WTC11 (cell line): ENCODE results near the gene UTP20. TPM values are rescaled to one million over a fixed set of nuclear protein-coding genes. Genes with fewer than 3 reads are reported as not detected.

Experiments
- ATAC-seq: fragments of 200-7000 bp; cut with Tn5 transposase; 2 replicates; pipeline ENCODE4 v1.10.0; 2021; ENCODE audit warnings: mild to moderate bottlenecking, moderate library complexity
- CTCF ChIA-PET: fragments of 300-600 bp; sonication (Branson Sonifier 250); formaldehyde crosslinking; loops from one replicate; lab custom pipeline; 2021; ENCODE audit warnings: antibody characterized with exemption; lab: Charles Lee
- POLR2A ChIA-PET: fragments of 350-600 bp; sonication (Branson Sonifier 250); formaldehyde crosslinking; loops from one replicate; lab custom pipeline; 2021; ENCODE audit warnings: antibody characterized with exemption; lab: Charles Lee
- DNase-seq: peaks from one replicate; pipeline ENCODE4 v3.0.0; 2021; ENCODE audit warnings: low spot score
- H3K27ac Mint-ChIP-seq: 2 replicates; pipeline ENCODE4 v1.8.0; 2021; ENCODE audit warnings: mixed read lengths
- H3K27me3 Mint-ChIP-seq: 2 replicates; pipeline ENCODE4 v1.8.0; 2021; ENCODE audit warnings: low read depth, mild to moderate bottlenecking, moderate library complexity, mixed read lengths
- H3K36me3 Mint-ChIP-seq: 2 replicates; pipeline ENCODE4 v1.8.0; 2021; ENCODE audit warnings: mixed read lengths
- H3K4me1 Mint-ChIP-seq: 2 replicates; pipeline ENCODE4 v1.8.0; 2022; ENCODE audit warnings: mixed read lengths
- H3K4me3 Mint-ChIP-seq: 2 replicates; pipeline ENCODE4 v1.8.0; 2021; ENCODE audit warnings: mild to moderate bottlenecking, moderate library complexity, mixed read lengths
- H3K9me3 Mint-ChIP-seq: 2 replicates; pipeline ENCODE4 v1.8.0; 2021; ENCODE audit warnings: mixed read lengths
- AFF4 ChIP-seq: sonication (generic); formaldehyde crosslinking; IDR thresholded peaks from 2 replicates; pipeline ENCODE4 v1.8.1; 2023; ENCODE audit warnings: mild to moderate bottlenecking, missing genetic modification reagents, borderline replicate concordance
- CBFB ChIP-seq: sonication (generic); formaldehyde crosslinking; IDR thresholded peaks from 2 replicates; pipeline ENCODE4 v1.8.1; 2022; ENCODE audit warnings: mild to moderate bottlenecking, low read depth, missing genetic modification reagents
- CREM ChIP-seq: sonication (generic); formaldehyde crosslinking; IDR thresholded peaks from 2 replicates; pipeline ENCODE4 v1.8.1; 2022; ENCODE audit warnings: mild to moderate bottlenecking, missing genetic modification reagents, moderate library complexity
- E2F5 ChIP-seq: sonication (generic); formaldehyde crosslinking; IDR thresholded peaks from 2 replicates; pipeline ENCODE4 v1.8.1; 2022; ENCODE audit warnings: mild to moderate bottlenecking, moderate library complexity, missing genetic modification reagents
- ESRRA ChIP-seq: sonication (generic); formaldehyde crosslinking; IDR thresholded peaks from 2 replicates; pipeline ENCODE4 v1.8.1; 2022; ENCODE audit warnings: mild to moderate bottlenecking, missing genetic modification reagents, borderline replicate concordance
- MAX ChIP-seq: sonication (generic); formaldehyde crosslinking; IDR thresholded peaks from 2 replicates; pipeline ENCODE4 v1.8.0; 2022; ENCODE audit warnings: mild to moderate bottlenecking, missing genetic modification reagents
- NFE2L1 ChIP-seq: sonication (generic); formaldehyde crosslinking; IDR thresholded peaks from 2 replicates; pipeline ENCODE4 v1.8.1; 2023; ENCODE audit warnings: missing genetic modification reagents
- SMAD3 ChIP-seq: sonication (generic); formaldehyde crosslinking; IDR thresholded peaks from 2 replicates; pipeline ENCODE4 v1.8.0; 2022; ENCODE audit warnings: missing genetic modification reagents, mild to moderate bottlenecking, borderline replicate concordance
- STAT6 ChIP-seq: sonication (generic); formaldehyde crosslinking; conservative IDR thresholded peaks from 2 replicates; pipeline ENCODE4 v1.8.1; 2023; ENCODE audit warnings: mild to moderate bottlenecking, low read depth, missing genetic modification reagents, moderate library complexity
- ZBTB43 ChIP-seq: sonication (generic); formaldehyde crosslinking; IDR thresholded peaks from 2 replicates; pipeline ENCODE4 v1.8.1; 2023; ENCODE audit warnings: mild to moderate bottlenecking, missing genetic modification reagents
- ZNF317 ChIP-seq: sonication (generic); formaldehyde crosslinking; IDR thresholded peaks from 2 replicates; pipeline ENCODE4 v1.8.1; 2023; ENCODE audit warnings: low read depth, mild to moderate bottlenecking, moderate library complexity, missing genetic modification reagents, borderline replicate concordance
- ZNF423 ChIP-seq: fragments of 250-450 bp; sonication (Bioruptor Pico); IDR thresholded peaks from 2 replicates; pipeline ENCODE4 v2.1.2; 2022; ENCODE audit warnings: mild to moderate bottlenecking, moderate library complexity
- total RNA-seq: library from RNA; stranded (reverse); gene quantifications from 3 replicates; pipeline ENCODE4 v1.2.3, GENCODE V29; 2021

UTP20 gene
- total RNA-seq, 1 experiment from 2014 or later = 34.1 TPM

GRCh38 chr12:101430456-101430855, 150.6 kb downstream of the UTP20 start:
- Mint-ChIP-seq H3K4me3 (no peak overlapping the region), H3K9me3 (peaks cover 10% of the 10 kb centered on the region), H3K4me1 (no peaks in the 10 kb centered on the region), H3K27me3 (no peaks in the 10 kb centered on the region), H3K36me3 (no peaks in the 10 kb centered on the region)
- DNase-seq (no peak), ATAC-seq (no peak)
- ChIA-PET POLR2A (no interaction called here), CTCF (no interaction called here)
- no peak for TF ChIP-seq STAT6 (CRISPR knock-in tag)
- TF ChIP-seq SMAD3 (CRISPR knock-in tag) = no peak
- no peak for TF ChIP-seq ESRRA (CRISPR knock-in tag)
- TF ChIP-seq MAX (CRISPR knock-in tag) = no peak
- TF ChIP-seq NFE2L1 (CRISPR knock-in tag) = no peak
- no peak for TF ChIP-seq ZNF317
- no peak for TF ChIP-seq ZNF423 (CRISPR knock-in tag)
- TF ChIP-seq AFF4 (CRISPR knock-in tag) = no peak
- no peak for TF ChIP-seq CBFB
- TF ChIP-seq E2F5 (CRISPR knock-in tag) = no peak
- TF ChIP-seq CREM = no peak
- TF ChIP-seq, all 79 proteins: peak for 0
- no peak overlapping the region for H3K27ac Mint-ChIP-seq

GRCh38 chr12:101436136-101436535, 156.2 kb downstream of the UTP20 start:
- CTCF ChIA-PET = no interaction called here
- 0 out of 2 replicates have a peak, but pooled peaks cover 3% of the 10 kb centered on the region for H3K9me3 Mint-ChIP-seq
- POLR2A ChIA-PET = interaction anchor here (0.7 kb wide), 1 partner anchor 451 kb away, joined by 5 read pairs; no protein-coding TSS in a partner anchor
- H3K36me3 Mint-ChIP-seq = no peaks in the 10 kb centered on the region
- no peak for TF ChIP-seq ZBTB43 (CRISPR knock-in tag)
- TF ChIP-seq, all 79 proteins: peak for 0
- DNase-seq = no peak
- ATAC-seq = no peak
- H3K4me3 Mint-ChIP-seq = no peak overlapping the region
- no peak overlapping the region for H3K27ac Mint-ChIP-seq
- no peaks in the 10 kb centered on the region for H3K4me1 Mint-ChIP-seq
- no peaks in the 10 kb centered on the region for H3K27me3 Mint-ChIP-seq

Other genes starting within 250 kb of the UTP20 start
- 0.05 to 0.07 TPM in 2 of 3 replicates, not detected in the other for gene SLC5A8, start 69.9 kb upstream of the UTP20 start, total RNA-seq
- gene ARL1, start 127.7 kb downstream of the UTP20 start, total RNA-seq = 67.8 to 72.3 TPM (median 68.3 TPM) in 3 replicates
- gene SPIC, start 195.2 kb downstream of the UTP20 start, total RNA-seq = not detected in 3 replicates